Esophagus muscularis mucosa (tissue), 4 donors: ENCODE results near the gene ZFY. TPM values are rescaled to one million over a fixed set of nuclear protein-coding genes. Genes with fewer than 3 reads are reported as not detected.

Experiments
- DNase-seq: peaks from one replicate; pipeline ENCODE4 v3.0.0-alpha.2; 2017; ENCODE audit errors: extremely low spot score
- H3K27ac ChIP-seq, 4 donors: fragments of 200-600 bp; sonication (generic); replicated peaks in 1 of 4; 1 replicate in 3 of 4; 2 replicates in 1 of 4; pipeline ENCODE4 v1.5.1; 2016 to 2019; ENCODE audit warnings: mild to moderate bottlenecking in 1 of 4
- H3K27me3 ChIP-seq, 4 donors: fragments of 200-600 bp; sonication (generic); one replicate each; pipeline versions ENCODE4 v1.5.1 to v1.6.0; 2016 to 2019
- H3K36me3 ChIP-seq, 4 donors: fragments of 200-600 bp; sonication (generic); one replicate each; pipeline ENCODE4 v1.5.1; 2016 to 2019
- H3K4me1 ChIP-seq, 4 donors: fragments of 200-600 bp; sonication (generic); one replicate each; pipeline ENCODE4 v1.5.1; 2016 to 2019
- H3K4me3 ChIP-seq, 4 donors: fragments of 200-600 bp; sonication (generic); 1 replicate in 2 of 4; 2 replicates in 2 of 4; pipeline ENCODE4 v1.5.1; 2016 to 2019; ENCODE audit warnings: mild to moderate bottlenecking in 4 of 4, moderate library complexity in 1 of 4
- H3K9me3 ChIP-seq, 4 donors: fragments of 200-600 bp; sonication (generic); 1 replicate in 3 of 4; 2 replicates in 1 of 4; pipeline ENCODE4 v1.5.1; 2016 to 2019
- CTCF ChIP-seq, 3 experiments: fragments of 200-600 bp in 2 of 3; fragments of 450-650 bp in 1 of 3; sonication (generic) in 2 of 3; IDR thresholded peaks; one replicate each; pipeline ENCODE4 v1.5.1; 2017 to 2019; ENCODE audit warnings: antibody characterized with exemption in 3 of 3, mild to moderate bottlenecking in 2 of 3, moderate library complexity in 1 of 3
- EP300 ChIP-seq: sonication (generic); formaldehyde crosslinking; IDR thresholded peaks from one replicate; pipeline ENCODE4 v1.6.1; 2017; ENCODE audit warnings: antibody characterized with exemption
- POLR2A ChIP-seq: fragments of 450-650 bp; IDR thresholded peaks from one replicate; pipeline ENCODE4 v1.6.1; 2017; ENCODE audit warnings: antibody characterized with exemption, moderate library complexity, mild to moderate bottlenecking, low read depth
- POLR2AphosphoS5 ChIP-seq, 2 donors: sonication (generic); formaldehyde crosslinking; IDR thresholded peaks; one replicate each; pipeline ENCODE4 v1.6.1; 2017; ENCODE audit warnings: antibody characterized with exemption in 2 of 2
- WGBS: methylation state at CpG from one replicate; pipeline ENCODE4 v1.1.5; 2018; 5-methylcytosine and 5-hydroxymethylcytosine counted together
- intact Hi-C: fragments of 100-400 bp; cut with DNase I; formaldehyde crosslinking; loops from one replicate; pipeline ENCODE4 v1.15.1; 2023
- total RNA-seq, 4 donors: library from RNA; depleted of rRNA; stranded (reverse); fragments of >200 nt; gene quantifications; one replicate each; pipeline versions ENCODE4 v1.1.0 to v1.2.1, GENCODE V29; 2016

The ZFY gene
- total RNA-seq, 4 donors from 2014 or later: 0.06 to 24.9 (median 16.6) TPM; not detected in 1

- intact Hi-C loops: no loop called here
- Histone ChIP-seq H3K36me3 (no peaks in the 10 kb centered on the region), H3K9me3 (no peaks in the 10 kb centered on the region), H3K4me3 (no peak overlapping the region), H3K27me3 (no peaks in the 10 kb centered on the region), H3K4me1 (no peaks in the 10 kb centered on the region), H3K27ac (no peak overlapping the region)
- no peak for DNase-seq
- no peak for TF ChIP-seq POLR2AphosphoS5 (IDR thresholded peaks at IDR 0.05)
- TF ChIP-seq CTCF (IDR thresholded peaks at IDR 0.05): no peak
- no peak for TF ChIP-seq EP300
- no peak for TF ChIP-seq POLR2A
- WGBS: no CpG with 5 or more reads among the region's 2 CpGs
Observed at GRCh38 chrY:2896050-2896449, 39.1 kb upstream of the ZFY start.

GRCh38 chrY:2907356-2907755 lies 27.8 kb upstream of the ZFY start:
- DNase-seq: no peak
- intact Hi-C loops: no loop called here
- no peak overlapping the region for H3K27ac ChIP-seq
- TF ChIP-seq CTCF (IDR thresholded peaks at IDR 0.05) (no peak), POLR2A (no peak), EP300 (no peak), POLR2AphosphoS5 (IDR thresholded peaks at IDR 0.05) (no peak)
- H3K36me3 ChIP-seq: no peaks in the 10 kb centered on the region
- H3K4me3 ChIP-seq: no peak overlapping the region
- no peaks in the 10 kb centered on the region for H3K27me3 ChIP-seq
- H3K9me3 ChIP-seq: no peaks in the 10 kb centered on the region
- no peaks in the 10 kb centered on the region for H3K4me1 ChIP-seq
- WGBS: no CpG with 5 or more reads among the region's 1 CpG

GRCh38 chrY:2913066-2913815 lies 21.9 kb upstream of the ZFY start:
- peak in 1 of 3 experiments; percentile 33 for TF ChIP-seq CTCF (IDR thresholded peaks at IDR 0.05)
- TF ChIP-seq POLR2A: no peak
- intact Hi-C loops: no loop called here
- Histone ChIP-seq H3K27ac (no peak overlapping the region), H3K36me3 (no peaks in the 10 kb centered on the region), H3K4me3 (no peak overlapping the region), H3K27me3 (no peaks in the 10 kb centered on the region), H3K4me1 (no peaks in the 10 kb centered on the region), H3K9me3 (no peaks in the 10 kb centered on the region)
- no peak for DNase-seq

- Histone ChIP-seq H3K4me3 (peak overlapping the region in 2 of 4 donors; percentile 67 to 68), H3K36me3 (peaks cover 0 to 7% (median 0%) of the 10 kb centered on the region in 4 donors), H3K4me1 (peaks cover 0 to 33% (median 11%) of the 10 kb centered on the region in 4 donors), H3K9me3 (no peaks in the 10 kb centered on the region), H3K27ac (peak overlapping the region in 2 of 4 donors; percentile 97 to 98), H3K27me3 (no peaks in the 10 kb centered on the region)
- intact Hi-C loops: no loop called here
- DNase-seq: no peak
- TF ChIP-seq POLR2AphosphoS5 (IDR thresholded peaks at IDR 0.05): no peak
- TF ChIP-seq CTCF (IDR thresholded peaks at IDR 0.05): no peak
- no peak for TF ChIP-seq EP300
- no peak for TF ChIP-seq POLR2A
- no CpG with 5 or more reads among the region's 10 CpGs for WGBS
Observed at GRCh38 chrY:2934078-2934477, 1.1 kb upstream of the ZFY start.
